Adrenal gland (tissue), 12 donors: Measurements from ENCODE around the gene FBXL17. TPM values are rescaled to one million over a fixed set of nuclear protein-coding genes. Genes with fewer than 3 reads are reported as not detected.

Experiments
- DNase-seq, 7 donors: peaks; one replicate each; pipeline ENCODE4 v3.0.0-alpha.2; 2019 to 2020
- H3K27ac ChIP-seq, 5 donors: fragments of 200-600 bp; sonication (generic) in 4 of 5; 1 replicate in 3 of 5; 2 replicates in 2 of 5; pipeline versions ENCODE4 v1.5.1 to v1.8.0; 2016 to 2020; ENCODE audit warnings: mild to moderate bottlenecking in 1 of 5
- H3K27me3 ChIP-seq: fragments of 200-600 bp; 2 replicates; pipeline ENCODE4 v1.8.0; 2021
- H3K36me3 ChIP-seq, 2 donors: fragments of 200-600 bp; replicated peaks in 1 of 2; 1 replicate in 1 of 2; 2 replicates in 1 of 2; pipeline versions ENCODE4 v1.5.1 to v1.8.0; 2018 to 2022
- H3K4me1 ChIP-seq, 2 donors: fragments of 200-600 bp; replicated peaks in 1 of 2; 1 replicate in 1 of 2; 2 replicates in 1 of 2; pipeline versions ENCODE4 v1.5.1 to v1.8.0; 2018 to 2021
- H3K4me3 ChIP-seq, 4 donors: fragments of 200-600 bp; sonication (generic) in 3 of 4; one replicate each; pipeline ENCODE4 v1.5.1; 2016 to 2018
- H3K9me3 ChIP-seq, 3 donors: fragments of 200-600 bp; sonication (generic) in 1 of 3; replicated peaks in 1 of 3; 1 replicate in 2 of 3; 2 replicates in 1 of 3; pipeline versions ENCODE4 v1.5.1 to v1.8.0; 2016 to 2021
- POLR2A ChIP-seq, 2 donors: fragments of 450-650 bp; IDR thresholded peaks; one replicate each; pipeline ENCODE4 v1.6.1; 2017; ENCODE audit warnings: antibody characterized with exemption in 2 of 2, mild to moderate bottlenecking in 2 of 2, moderate library complexity in 1 of 2
- WGBS, 4 donors: extraction: QIAGEN DNeasy Blood & Tissue Kit in 2 of 4; methylation state at CpG; one replicate each; pipeline versions ENCODE4 v1.1.5 to v1.1.7; 2013 to 2017; 5-methylcytosine and 5-hydroxymethylcytosine counted together
- intact Hi-C, 2 donors: fragments of 100-400 bp; cut with DNase I; formaldehyde crosslinking; loops; one replicate each; pipeline versions ENCODE4 v1.14.1 to v1.15.0; 2022 to 2023
- polyA plus RNA-seq, 3 donors: library from polyadenylated mRNA; stranded (reverse); fragments of 200-250 nt in 2 of 3; fragments of 350-450 nt in 1 of 3; fragmentation: Illumina TruSeq in 1 of 3; extraction: RNeasy Lipid Tissue Mini Kit (QIAGEN cat#74804) in 1 of 3; gene quantifications; one replicate each; pipeline ENCODE4 v1.2.3, GENCODE V29; 2013 to 2014
- total RNA-seq, 9 donors: library from RNA; depleted of rRNA in 4 of 9; stranded (reverse); fragments of >200 nt in 4 of 9; fragments of 120-200 nt in 1 of 9; fragmentation: NEBNext Ultra II Directional in 1 of 9; extraction: Animal tissue kit (Norgen Biotek cat#: 25700) in 1 of 9; gene quantifications; one replicate each; pipeline versions ENCODE4 v1.1.0 to v1.2.4, GENCODE V29; 2013 to 2023
- TF ChIP-seq, protein P1 (sequence below), 6 experiments: fragments of 450-650 bp in 4 of 6; fragments of 200-600 bp in 2 of 6; sonication (generic) in 1 of 6; IDR thresholded peaks; 1 replicate in 5 of 6; 2 replicates in 1 of 6; pipeline versions ENCODE4 v1.5.1 to v1.8.0; 2016 to 2021; ENCODE audit warnings: antibody characterized with exemption in 6 of 6, mild to moderate bottlenecking in 2 of 6, moderate library complexity in 1 of 6
- donor health status: healthy with polysubstance abuse.
- donor health status: Bipolar disorder and iron deficiency.
- donor health status: DM: yes; HTN: yes; CAD: no.
- donor health status: DM: no; HTN: no; CAD: no.
- donor health status: DM: no; HTN: no; CAD: no.
- donor health status: DM: yes; HTN: yes; CAD: no.

The FBXL17 gene
- total and polyA plus RNA-seq, 12 donors, result 4.4 to 29.4 (median 21.3) TPM

- Histone ChIP-seq H3K27me3 (no peaks in the 10 kb centered on the region), H3K9me3 (peaks cover 0 to 18% (median 5%) of the 10 kb centered on the region in 3 donors), H3K4me3 (no peak overlapping the region), H3K27ac (no peak overlapping the region), H3K36me3 (no peaks in the 10 kb centered on the region), H3K4me1 (peaks cover 0 to 1% of the 10 kb centered on the region in 2 donors)
- DNase-seq, result no peak
- intact Hi-C loops, result no loop called here
- TF ChIP-seq, protein P1, sequence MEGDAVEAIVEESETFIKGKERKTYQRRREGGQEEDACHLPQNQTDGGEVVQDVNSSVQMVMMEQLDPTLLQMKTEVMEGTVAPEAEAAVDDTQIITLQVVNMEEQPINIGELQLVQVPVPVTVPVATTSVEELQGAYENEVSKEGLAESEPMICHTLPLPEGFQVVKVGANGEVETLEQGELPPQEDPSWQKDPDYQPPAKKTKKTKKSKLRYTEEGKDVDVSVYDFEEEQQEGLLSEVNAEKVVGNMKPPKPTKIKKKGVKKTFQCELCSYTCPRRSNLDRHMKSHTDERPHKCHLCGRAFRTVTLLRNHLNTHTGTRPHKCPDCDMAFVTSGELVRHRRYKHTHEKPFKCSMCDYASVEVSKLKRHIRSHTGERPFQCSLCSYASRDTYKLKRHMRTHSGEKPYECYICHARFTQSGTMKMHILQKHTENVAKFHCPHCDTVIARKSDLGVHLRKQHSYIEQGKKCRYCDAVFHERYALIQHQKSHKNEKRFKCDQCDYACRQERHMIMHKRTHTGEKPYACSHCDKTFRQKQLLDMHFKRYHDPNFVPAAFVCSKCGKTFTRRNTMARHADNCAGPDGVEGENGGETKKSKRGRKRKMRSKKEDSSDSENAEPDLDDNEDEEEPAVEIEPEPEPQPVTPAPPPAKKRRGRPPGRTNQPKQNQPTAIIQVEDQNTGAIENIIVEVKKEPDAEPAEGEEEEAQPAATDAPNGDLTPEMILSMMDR (IDR thresholded peaks at IDR 0.05), result no peak
Observed at GRCh38 chr5:108373426-108373825, 8.5 kb downstream of the FBXL17 start.

DNA sequence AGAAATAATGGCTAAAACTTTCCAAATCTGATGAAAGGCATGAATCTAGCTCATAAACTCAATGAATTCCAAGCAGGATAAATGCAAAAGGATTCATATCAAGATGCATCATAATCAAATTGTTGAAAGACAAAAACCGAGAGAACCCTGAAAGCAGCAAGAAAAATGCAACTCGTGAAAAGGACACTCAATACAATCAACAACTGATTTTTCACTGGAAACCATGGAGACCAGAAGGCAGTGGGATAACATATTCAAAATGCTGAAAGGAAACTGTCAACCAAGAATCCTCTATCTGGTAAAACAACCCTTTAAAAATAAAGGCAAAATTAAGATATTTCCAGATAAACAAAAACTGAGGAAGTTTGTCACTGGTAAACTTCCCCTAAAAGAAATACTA lies 9.5 kb downstream of the FBXL17 start:
- Histone ChIP-seq H3K4me3 (no peak overlapping the region), H3K27me3 (no peaks in the 10 kb centered on the region), H3K4me1 (peaks cover 0 to 4% of the 10 kb centered on the region in 2 donors), H3K9me3 (peaks cover 0 to 18% (median 5%) of the 10 kb centered on the region in 3 donors), H3K27ac (no peak overlapping the region), H3K36me3 (no peaks in the 10 kb centered on the region)
- intact Hi-C loops, result no loop called here
- 93 to 98% (median 97%) methylated on average over 2 of the region's 2 CpGs for WGBS, 4 donors
- TF ChIP-seq, protein P1 (IDR thresholded peaks at IDR 0.05), result no peak
- TF ChIP-seq POLR2A (IDR thresholded peaks at IDR 0.05), result no peak
- DNase-seq, result no peak

GRCh38 chr5:108371263-108371662 lies 10.6 kb downstream of the FBXL17 start:
- Histone ChIP-seq H3K4me1 (peaks cover 0 to 4% of the 10 kb centered on the region in 2 donors), H3K36me3 (no peaks in the 10 kb centered on the region), H3K9me3 (peaks cover 0 to 13% (median 5%) of the 10 kb centered on the region in 3 donors), H3K27me3 (no peaks in the 10 kb centered on the region), H3K27ac (no peak overlapping the region), H3K4me3 (no peak overlapping the region)
- intact Hi-C loops, result no loop called here
- DNase-seq, result no peak
- WGBS, 4 donors, result 75 to 84% (median 79%) methylated on average over 2 of the region's 2 CpGs
- no peak for TF ChIP-seq POLR2A (IDR thresholded peaks at IDR 0.05)
- TF ChIP-seq, protein P1 (IDR thresholded peaks at IDR 0.05), result no peak

DNA sequence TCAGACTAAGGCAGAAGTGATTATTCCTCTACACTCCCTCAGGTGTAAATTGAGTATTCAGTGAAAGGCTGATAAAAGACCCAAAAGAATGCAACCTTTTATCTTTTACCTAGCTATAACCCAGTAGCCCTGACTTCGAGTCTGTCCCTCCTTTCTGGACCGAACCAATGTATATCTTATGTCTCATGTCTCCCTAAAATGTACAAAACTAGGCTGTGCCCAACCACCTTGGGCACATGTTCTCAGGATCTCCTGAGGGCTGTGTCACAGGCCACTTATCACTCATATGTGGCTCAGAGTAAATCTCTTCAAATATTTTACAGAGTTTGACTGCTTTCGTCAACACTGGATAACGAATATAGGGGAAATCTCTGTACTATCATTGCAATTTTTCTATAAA lies 12.7 kb downstream of the FBXL17 start:
- TF ChIP-seq, protein P1 (IDR thresholded peaks at IDR 0.05), result no peak
- TF ChIP-seq POLR2A (IDR thresholded peaks at IDR 0.05), result no peak

More for the DNA sequence above, 12.7 kb downstream of the FBXL17 start:
- Histone ChIP-seq H3K27ac (no peak overlapping the region), H3K4me1 (peaks cover 0 to 4% of the 10 kb centered on the region in 2 donors), H3K36me3 (peaks cover 0 to 6% of the 10 kb centered on the region in 2 donors), H3K9me3 (peaks cover 0 to 5% (median 5%) of the 10 kb centered on the region in 3 donors), H3K4me3 (no peak overlapping the region), H3K27me3 (no peaks in the 10 kb centered on the region)
- no peak for DNase-seq
- 96 to 98% (median 97%) methylated on average over 4 of the region's 4 CpGs for WGBS, 4 donors
- intact Hi-C loops, result no loop called here
